Measurements from ENCODE around the gene B4GALT7. TPM values are rescaled to one million over a fixed set of nuclear protein-coding genes. Genes with fewer than 3 reads are reported as not detected.
"Not testable (repeated sequence)": the region's sequence is repeated elsewhere in the genome, so short reads cannot be mapped to it uniquely, and the experiment has no call there.

B4GALT7 gene
- total RNA-seq, 1 donor from 2014 or later: 13.5 TPM

GRCh38 chr5:177608243-177609075 is 8.5 kb downstream of the B4GALT7 start:
- ATAC-seq: no peak
- DNase-seq (ENCODE audit: low spot score): peak; percentile 41

GRCh38 chr5:177609076-177610059 is 9.4 kb downstream of the B4GALT7 start:
- DNase-seq (ENCODE audit: low spot score) (peak; percentile 41), ATAC-seq (no peak)

- no peak for ATAC-seq
- no peak for DNase-seq (ENCODE audit: low spot score)
Measured at GRCh38 chr5:177610131-177610769, 10.3 kb downstream of the B4GALT7 start.

- no peak for ATAC-seq
- no peak for DNase-seq (ENCODE audit: low spot score)
Measured at GRCh38 chr5:177610770-177611445, 11.0 kb downstream of the B4GALT7 start.

GRCh38 chr5:177611446-177612214 is 11.7 kb downstream of the B4GALT7 start:
- ATAC-seq (no peak), DNase-seq (ENCODE audit: low spot score) (no peak)

GRCh38 chr5:177612215-177612673 is 12.3 kb downstream of the B4GALT7 start:
- ATAC-seq: no peak
- DNase-seq (ENCODE audit: low spot score): no peak

GRCh38 chr5:177620560-177620959 is 20.6 kb downstream of the B4GALT7 start:
- DNase-seq (ENCODE audit: low spot score) (no peak), ATAC-seq (no peak)

GRCh38 chr5:177624172-177624571 is 24.2 kb downstream of the B4GALT7 start:
- not testable (repeated sequence) for DNase-seq (ENCODE audit: low spot score); ATAC-seq

- ATAC-seq; DNase-seq (ENCODE audit: low spot score): not testable (repeated sequence)
Measured at GRCh38 chr5:177630186-177630585, 30.3 kb downstream of the B4GALT7 start.

- not testable (repeated sequence) for ATAC-seq; DNase-seq (ENCODE audit: low spot score)
Measured at GRCh38 chr5:177634912-177635311, 35.0 kb downstream of the B4GALT7 start.

GRCh38 chr5:177645462-177645861 is 45.5 kb downstream of the B4GALT7 start:
- DNase-seq (ENCODE audit: low spot score); ATAC-seq: not testable (repeated sequence)

- DNase-seq (ENCODE audit: low spot score); ATAC-seq: not testable (repeated sequence)
Measured at GRCh38 chr5:177651235-177651634, 51.3 kb downstream of the B4GALT7 start.

GRCh38 chr5:177657846-177658245 is 57.9 kb downstream of the B4GALT7 start:
- ATAC-seq: peak; percentile 94
- not testable (repeated sequence) for DNase-seq (ENCODE audit: low spot score)

GRCh38 chr5:177658542-177658941 is 58.6 kb downstream of the B4GALT7 start:
- ATAC-seq: peak; percentile 80

More at GRCh38 chr5:177658542-177658941, 58.6 kb downstream of the B4GALT7 start:
- not testable (repeated sequence) for DNase-seq (ENCODE audit: low spot score)

Other genes with a start within 250 kb of the B4GALT7 start
- gene LMAN2, start 248.5 kb upstream of the B4GALT7 start, total RNA-seq: 162 TPM
- 34.6 TPM for gene RGS14, start 242.2 kb upstream of the B4GALT7 start, total RNA-seq
- 3.0 TPM for gene SLC34A1, start 215.7 kb upstream of the B4GALT7 start, total RNA-seq
- not detected for gene PFN3, start 199.5 kb upstream of the B4GALT7 start, total RNA-seq
- gene F12, start 190.6 kb upstream of the B4GALT7 start, total RNA-seq: 292 TPM
- 9.8 TPM for gene GRK6, start 173.5 kb upstream of the B4GALT7 start, total RNA-seq
- 0.63 TPM for gene PRR7, start 153.3 kb upstream of the B4GALT7 start, total RNA-seq
- gene DBN1, start 126.5 kb upstream of the B4GALT7 start, total RNA-seq: 1.7 TPM
- gene PDLIM7, start 102.5 kb upstream of the B4GALT7 start, total RNA-seq: 5.3 TPM
- gene DOK3, start 90.3 kb upstream of the B4GALT7 start, total RNA-seq: 3.2 TPM
- gene DDX41, start 83.2 kb upstream of the B4GALT7 start, total RNA-seq: 43.2 TPM
- gene FAM193B, start 45.6 kb upstream of the B4GALT7 start, total RNA-seq: 69.0 TPM
- 135 TPM for gene TMED9, start 7.9 kb upstream of the B4GALT7 start, total RNA-seq
- 0.73 TPM for gene FAM153A, start 182.8 kb downstream of the B4GALT7 start, total RNA-seq